Measurements from ENCODE around the gene BTG4. TPM values are rescaled to one million over a fixed set of nuclear protein-coding genes. Genes with fewer than 3 reads are reported as not detected.
A peak's percentile ranks its signal among the peaks of the same experiment; 100 is the strongest.

Gene BTG4
- total RNA-seq, 1 donor from 2014 or later, result not detected

- Mint-ChIP-seq H3K36me3 (ENCODE audit: low read depth) (no peaks in the 10 kb centered on the region), H3K27me3 (ENCODE audit: insufficient read depth) (peaks cover 11% of the 10 kb centered on the region), H3K27ac (no peak overlapping the region), H3K4me3 (no peak overlapping the region), H3K9me3 (no peaks in the 10 kb centered on the region), H3K4me1 (ENCODE audit: low read depth) (no peaks in the 10 kb centered on the region)
- intact Hi-C loops (cut with micrococcal nuclease), result no loop called here
- no peak for DNase-seq (ENCODE audit: low spot score)
Measured at GRCh38 chr11:111455291-111456085, 56.7 kb downstream of the BTG4 start.

- Mint-ChIP-seq H3K4me3 (no peak overlapping the region), H3K4me1 (ENCODE audit: low read depth) (no peaks in the 10 kb centered on the region), H3K36me3 (ENCODE audit: low read depth) (no peaks in the 10 kb centered on the region), H3K9me3 (no peaks in the 10 kb centered on the region), H3K27ac (no peak overlapping the region), H3K27me3 (ENCODE audit: insufficient read depth) (peaks cover 7% of the 10 kb centered on the region)
- intact Hi-C loops (cut with micrococcal nuclease), result loop anchor here (1.0 kb wide), 5 partner anchors 85 to 387 kb away; no protein-coding TSS in a partner anchor
- peak; percentile 16 for DNase-seq (ENCODE audit: low spot score)
Measured at GRCh38 chr11:111454561-111455192, 57.5 kb downstream of the BTG4 start.

GRCh38 chr11:111452817-111453552 lies 59.2 kb downstream of the BTG4 start:
- peaks cover 7% of the 10 kb centered on the region for H3K27me3 Mint-ChIP-seq (ENCODE audit: insufficient read depth)
- intact Hi-C loops (cut with micrococcal nuclease), result no loop called here
- no peak overlapping the region for H3K27ac Mint-ChIP-seq
- H3K36me3 Mint-ChIP-seq (ENCODE audit: low read depth), result no peaks in the 10 kb centered on the region
- DNase-seq (ENCODE audit: low spot score), result no peak
- H3K4me1 Mint-ChIP-seq (ENCODE audit: low read depth), result no peaks in the 10 kb centered on the region
- H3K9me3 Mint-ChIP-seq, result no peaks in the 10 kb centered on the region
- H3K4me3 Mint-ChIP-seq, result no peak overlapping the region

DNA sequence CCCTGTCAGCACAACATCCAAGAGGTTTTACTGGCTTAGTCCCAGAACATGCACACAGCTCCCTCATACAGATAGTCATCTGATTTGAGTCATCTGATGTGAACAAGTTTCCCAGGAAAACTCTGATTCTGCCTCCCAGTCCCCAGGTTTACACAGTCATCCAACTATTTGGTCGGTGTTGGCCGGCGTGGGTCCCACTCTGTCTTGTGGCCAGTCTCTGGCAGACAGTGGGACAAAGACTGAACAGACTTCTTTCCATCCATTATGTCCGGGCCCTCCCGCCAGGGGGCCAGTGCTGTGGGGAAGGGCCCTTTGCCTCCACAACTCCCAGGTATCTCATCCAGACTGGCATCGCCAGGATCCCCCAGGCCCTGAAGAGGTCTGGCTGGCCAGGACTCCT lies 60.0 kb downstream of the BTG4 start:
- Mint-ChIP-seq H3K36me3 (ENCODE audit: low read depth) (no peaks in the 10 kb centered on the region), H3K4me3 (no peak overlapping the region), H3K4me1 (ENCODE audit: low read depth) (peaks cover under 1% of the 10 kb centered on the region), H3K9me3 (no peaks in the 10 kb centered on the region), H3K27me3 (ENCODE audit: insufficient read depth) (peaks cover 7% of the 10 kb centered on the region), H3K27ac (no peak overlapping the region)
- intact Hi-C loops (cut with micrococcal nuclease), result no loop called here
- no peak for DNase-seq (ENCODE audit: low spot score)

DNA sequence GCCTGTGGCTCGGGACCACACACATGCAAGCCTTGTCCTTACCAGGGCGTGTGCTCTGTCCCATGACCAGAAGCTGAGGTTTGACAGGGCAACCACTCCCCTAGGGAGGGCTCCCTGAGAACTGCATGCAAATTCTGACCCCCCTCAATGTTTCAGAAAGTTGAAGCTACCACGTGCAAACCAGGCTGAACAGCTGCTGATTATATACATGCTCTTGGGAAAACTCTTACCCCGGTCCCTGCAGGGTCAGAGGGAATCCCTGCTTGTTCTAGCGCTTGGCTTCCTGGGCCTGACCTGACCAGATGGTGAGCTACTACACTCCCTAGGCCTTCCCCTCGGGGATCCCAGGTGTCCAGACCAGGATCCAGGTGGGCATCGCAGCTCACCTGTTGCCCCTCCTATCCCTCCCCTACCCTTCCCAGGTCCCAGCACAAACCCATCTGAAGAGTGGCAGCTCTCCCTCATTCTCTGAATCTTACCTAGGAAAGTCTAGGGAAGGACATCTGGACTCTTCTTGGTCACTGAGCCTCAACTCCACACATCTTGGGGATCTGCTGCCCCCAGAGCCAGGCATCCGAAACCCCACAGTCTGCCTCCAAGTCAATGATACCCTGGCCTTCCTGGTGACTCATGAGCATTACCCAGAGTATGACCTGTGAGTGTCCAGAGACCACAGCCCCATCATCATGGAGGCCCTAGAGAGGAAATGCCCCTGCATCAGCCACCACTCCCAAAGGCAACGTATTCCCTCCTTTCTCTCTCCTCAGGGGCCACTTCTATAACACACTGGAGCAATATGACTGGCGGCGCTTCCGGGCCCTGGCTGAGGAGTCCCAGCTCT lies 61.5 kb downstream of the BTG4 start:
- Mint-ChIP-seq H3K36me3 (ENCODE audit: low read depth) (no peaks in the 10 kb centered on the region), H3K4me3 (no peak overlapping the region), H3K9me3 (no peaks in the 10 kb centered on the region), H3K4me1 (ENCODE audit: low read depth) (peaks cover 15% of the 10 kb centered on the region), H3K27ac (no peak overlapping the region), H3K27me3 (ENCODE audit: insufficient read depth) (peaks cover 4% of the 10 kb centered on the region)
- intact Hi-C loops (cut with micrococcal nuclease), result no loop called here
- no peak for DNase-seq (ENCODE audit: low spot score)

- intact Hi-C loops (cut with micrococcal nuclease), result loop anchor here (10.0 kb wide), 1 partner anchor 985 kb away; no protein-coding TSS in a partner anchor
- Mint-ChIP-seq H3K4me1 (ENCODE audit: low read depth) (peaks cover 17% of the 10 kb centered on the region), H3K4me3 (no peak overlapping the region), H3K27me3 (ENCODE audit: insufficient read depth) (peaks cover 4% of the 10 kb centered on the region), H3K9me3 (no peaks in the 10 kb centered on the region), H3K36me3 (ENCODE audit: low read depth) (no peaks in the 10 kb centered on the region), H3K27ac (no peak overlapping the region)
- DNase-seq (ENCODE audit: low spot score), result no peak
Measured at GRCh38 chr11:111449696-111450479, 62.3 kb downstream of the BTG4 start.

DNA sequence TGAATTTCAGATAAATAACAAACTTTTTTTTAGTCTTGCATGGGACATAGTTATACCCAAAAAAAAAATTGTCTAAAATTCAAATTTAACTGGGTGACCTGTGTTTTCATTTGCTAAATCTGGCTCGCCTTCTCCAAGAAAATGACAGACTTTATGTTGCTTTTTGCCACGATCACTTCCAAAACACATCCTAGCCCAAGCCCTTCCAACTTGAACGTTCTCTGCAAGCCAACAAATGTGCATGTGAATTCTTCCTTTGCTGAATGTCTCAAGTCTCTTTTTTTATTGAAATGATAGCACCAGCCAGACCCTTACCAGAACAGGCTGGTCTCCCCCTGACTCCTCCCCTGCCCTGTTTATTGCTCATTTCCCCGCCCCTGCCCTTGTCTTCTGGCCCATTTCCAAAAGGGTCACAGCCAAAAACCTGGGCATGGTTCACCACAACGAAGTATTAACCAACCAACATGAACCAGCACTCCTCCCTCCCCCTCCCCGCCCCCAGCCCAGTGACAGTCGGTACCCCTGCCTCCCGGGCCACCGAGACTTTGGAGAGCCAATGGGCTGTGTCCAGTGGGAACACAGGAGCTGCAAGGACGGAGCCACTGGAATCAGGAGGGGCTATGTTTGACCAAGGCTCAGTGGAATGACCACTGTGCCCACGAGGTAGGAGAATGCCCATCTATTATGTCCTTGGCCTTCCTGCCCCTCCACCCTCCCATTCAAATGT lies 63.2 kb downstream of the BTG4 start:
- no peak overlapping the region for H3K27ac Mint-ChIP-seq
- H3K4me1 Mint-ChIP-seq (ENCODE audit: low read depth), result peaks cover 17% of the 10 kb centered on the region

GRCh38 chr11:111448414-111448813 lies 63.8 kb downstream of the BTG4 start:
- no peaks in the 10 kb centered on the region for H3K9me3 Mint-ChIP-seq
- H3K4me3 Mint-ChIP-seq, result no peak overlapping the region
- H3K27ac Mint-ChIP-seq, result no peak overlapping the region
- intact Hi-C loops (cut with micrococcal nuclease), result loop anchor here (10.0 kb wide), 1 partner anchor 984 kb away; no protein-coding TSS in a partner anchor
- H3K27me3 Mint-ChIP-seq (ENCODE audit: insufficient read depth), result peaks cover 4% of the 10 kb centered on the region
- no peaks in the 10 kb centered on the region for H3K36me3 Mint-ChIP-seq (ENCODE audit: low read depth)
- H3K4me1 Mint-ChIP-seq (ENCODE audit: low read depth), result peaks cover 17% of the 10 kb centered on the region
- no peak for DNase-seq (ENCODE audit: low spot score)

More for the DNA sequence above, 63.2 kb downstream of the BTG4 start:
- intact Hi-C loops (cut with micrococcal nuclease), result loop anchor here (10.0 kb wide), 1 partner anchor 984 kb away; no protein-coding TSS in a partner anchor
- Mint-ChIP-seq H3K27me3 (ENCODE audit: insufficient read depth) (peaks cover 4% of the 10 kb centered on the region), H3K36me3 (ENCODE audit: low read depth) (no peaks in the 10 kb centered on the region), H3K4me3 (no peak overlapping the region), H3K9me3 (no peaks in the 10 kb centered on the region)
- DNase-seq (ENCODE audit: low spot score), result no peak

- intact Hi-C loops (cut with micrococcal nuclease), result loop anchor here (10.0 kb wide), 1 partner anchor 983 kb away; no protein-coding TSS in a partner anchor
- H3K4me3 Mint-ChIP-seq, result no peak overlapping the region
- H3K27me3 Mint-ChIP-seq (ENCODE audit: insufficient read depth), result peaks cover 4% of the 10 kb centered on the region
- H3K36me3 Mint-ChIP-seq (ENCODE audit: low read depth), result no peaks in the 10 kb centered on the region
- H3K4me1 Mint-ChIP-seq (ENCODE audit: low read depth), result peaks cover 17% of the 10 kb centered on the region
- no peak for DNase-seq (ENCODE audit: low spot score)
- H3K27ac Mint-ChIP-seq, result no peak overlapping the region
- H3K9me3 Mint-ChIP-seq, result no peaks in the 10 kb centered on the region
Measured at GRCh38 chr11:111447931-111448330, 64.3 kb downstream of the BTG4 start.

GRCh38 chr11:111447112-111447471 lies 65.1 kb downstream of the BTG4 start:
- intact Hi-C loops (cut with micrococcal nuclease), result loop anchor here (10.0 kb wide), 1 partner anchor 982 kb away; no protein-coding TSS in a partner anchor
- Mint-ChIP-seq H3K27ac (no peak overlapping the region), H3K4me3 (no peak overlapping the region), H3K27me3 (ENCODE audit: insufficient read depth) (no peaks in the 10 kb centered on the region), H3K4me1 (ENCODE audit: low read depth) (peaks cover 17% of the 10 kb centered on the region), H3K36me3 (ENCODE audit: low read depth) (no peaks in the 10 kb centered on the region), H3K9me3 (no peaks in the 10 kb centered on the region)
- no peak for DNase-seq (ENCODE audit: low spot score)

- Mint-ChIP-seq H3K36me3 (ENCODE audit: low read depth) (no peaks in the 10 kb centered on the region), H3K4me3 (no peak overlapping the region), H3K9me3 (no peaks in the 10 kb centered on the region), H3K27me3 (ENCODE audit: insufficient read depth) (peaks cover 3% of the 10 kb centered on the region), H3K27ac (peak overlapping the region; percentile 46), H3K4me1 (ENCODE audit: low read depth) (peaks cover 21% of the 10 kb centered on the region)
- peak; percentile 73 for DNase-seq (ENCODE audit: low spot score)
- intact Hi-C loops (cut with micrococcal nuclease), result loop anchor here (1.0 to 10.0 kb wide), 6 partner anchors 10 to 982 kb away; no protein-coding TSS in a partner anchor
Measured at GRCh38 chr11:111446404-111447111, 65.6 kb downstream of the BTG4 start.
